CD4-positive, alpha-beta memory T cell (primary cell): ENCODE results near the gene ROM1. TPM values are rescaled to one million over a fixed set of nuclear protein-coding genes. Genes with fewer than 3 reads are reported as not detected.
"Not testable (repeated sequence)": the region's sequence is repeated elsewhere in the genome, so short reads cannot be mapped to it uniquely, and the experiment has no call there.

Experiments used
- CTCF ChIA-PET: fragments of 350-600 bp; sonication (Branson Sonifier 250); formaldehyde crosslinking; loops from one replicate; lab custom pipeline; 2021; ENCODE audit warnings: inconsistent platforms; ENCODE audit not compliant: partially characterized antibody; lab: Charles Lee
- POLR2A ChIA-PET: fragments of 350-600 bp; sonication (Branson Sonifier 250); formaldehyde crosslinking; loops from one replicate; lab custom pipeline; 2021; ENCODE audit not compliant: partially characterized antibody; lab: Charles Lee
- DNase-seq, 5 donors: peaks; one replicate each; pipeline versions ENCODE4 v3.0.0 to v3.0.0-alpha.2; 2020 to 2022; ENCODE audit warnings: mixed read lengths in 1 of 5
- H3K27ac ChIP-seq: one replicate; pipeline ENCODE4 v1.7.0; 2013; ENCODE audit warnings: low read depth, low read length
- H3K27me3 ChIP-seq: 2 replicates; pipeline ENCODE4 v1.7.0; 2013; ENCODE audit warnings: mild to moderate bottlenecking, low read length, moderate library complexity; ENCODE audit not compliant: insufficient read depth
- H3K36me3 ChIP-seq: 2 replicates; pipeline ENCODE4 v1.7.0; 2013; ENCODE audit warnings: mild to moderate bottlenecking, low read length, moderate library complexity; ENCODE audit not compliant: insufficient read depth
- H3K4me1 ChIP-seq: 2 replicates; pipeline ENCODE4 v1.7.0; 2013; ENCODE audit warnings: mild to moderate bottlenecking, low read length, moderate library complexity; ENCODE audit not compliant: insufficient read depth
- H3K4me3 ChIP-seq, 2 donors: one replicate each; pipeline ENCODE4 v1.7.0; 2013; ENCODE audit warnings: low read length in 2 of 2, mild to moderate bottlenecking in 1 of 2
- H3K9me3 ChIP-seq, 2 donors: one replicate each; pipeline ENCODE4 v1.7.0; 2013; ENCODE audit warnings: low read length in 2 of 2, control low read depth in 1 of 2; ENCODE audit not compliant: control insufficient read depth in 1 of 2
- H3K27ac Mint-ChIP-seq, 7 donors: one replicate each; pipeline ENCODE4 v1.8.0; 2020 to 2021; ENCODE audit warnings: mixed read lengths in 7 of 7, mild to moderate bottlenecking in 6 of 7, inconsistent platforms in 3 of 7, moderate library complexity in 3 of 7
- H3K27me3 Mint-ChIP-seq, 2 donors: one replicate each; pipeline ENCODE4 v1.8.0; 2020 to 2021; ENCODE audit warnings: mixed read lengths in 2 of 2
- H3K36me3 Mint-ChIP-seq, 2 donors: one replicate each; pipeline ENCODE4 v1.8.0; 2020 to 2021; ENCODE audit warnings: mixed read lengths in 2 of 2, inconsistent platforms in 1 of 2, mild to moderate bottlenecking in 1 of 2
- H3K4me1 Mint-ChIP-seq, 4 donors: one replicate each; pipeline ENCODE4 v1.8.0; 2020 to 2021; ENCODE audit warnings: mixed read lengths in 4 of 4, mild to moderate bottlenecking in 1 of 4
- H3K4me3 Mint-ChIP-seq, 8 donors: one replicate each; pipeline ENCODE4 v1.8.0; 2020 to 2021; ENCODE audit warnings: mixed read lengths in 8 of 8, mild to moderate bottlenecking in 7 of 8, moderate library complexity in 6 of 8, inconsistent platforms in 3 of 8
- H3K9me3 Mint-ChIP-seq, 8 donors: one replicate each; pipeline ENCODE4 v1.8.0; 2020 to 2021; ENCODE audit warnings: mixed read lengths in 8 of 8, mild to moderate bottlenecking in 5 of 8, inconsistent platforms in 3 of 8, moderate library complexity in 1 of 8
- intact Hi-C: fragments of 100-400 bp; cut with micrococcal nuclease; formaldehyde crosslinking; loops from one replicate; pipeline ENCODE4 v1.15.1; 2023
- polyA plus RNA-seq, 2 donors: library from polyadenylated mRNA; unstranded; fragments of 300-500 nt; fragmentation: Illumina TruSeq; gene quantifications; one replicate each; pipeline ENCODE4 v1.2.3, GENCODE V29; 2021
- total RNA-seq, 2 experiments: library from RNA; stranded (reverse); gene quantifications; one replicate each; pipeline ENCODE4 v1.2.3, GENCODE V29; 2021

Gene ROM1
- total and polyA plus RNA-seq, 4 experiments from 2014 or later, result 0.98 to 1.9 (median 1.3) TPM

DNA sequence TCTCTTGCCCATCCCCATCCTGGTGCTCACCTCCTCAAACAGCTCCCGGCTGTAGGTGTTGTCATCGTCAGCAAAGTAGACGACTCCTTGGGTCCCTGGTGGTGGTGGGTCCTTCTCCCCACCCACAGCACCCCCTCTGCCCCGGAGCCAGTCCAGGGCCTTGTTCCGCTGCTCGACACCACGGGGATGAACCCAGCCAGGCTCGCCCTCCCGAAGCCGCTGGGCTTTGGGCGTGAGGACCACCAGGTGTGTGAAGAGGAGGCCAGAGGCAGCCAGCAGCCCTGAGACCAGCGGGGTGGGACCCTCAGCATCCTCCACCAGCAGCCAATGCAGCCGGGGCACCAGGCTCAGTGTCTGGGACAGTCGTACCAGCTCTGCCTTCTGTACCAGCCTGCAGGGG is 3.9 kb downstream of the ROM1 start:
- H3K4me3 ChIP-seq, H3K27ac Mint-ChIP-seq, H3K27me3 Mint-ChIP-seq, H3K9me3 ChIP-seq, H3K36me3 ChIP-seq, intact Hi-C loops, H3K9me3 Mint-ChIP-seq, H3K4me3 Mint-ChIP-seq, H3K27me3 ChIP-seq, H3K27ac ChIP-seq, DNase-seq: not testable (repeated sequence)
- peaks cover 21 to 47% (median 30%) of the 10 kb centered on the region in 4 donors for H3K4me1 Mint-ChIP-seq
- H3K4me1 ChIP-seq, result peaks cover 44% of the 10 kb centered on the region
- ChIA-PET POLR2A (interaction anchor here (0.6 to 1.5 kb wide), 2 partner anchors 18 to 36 kb away, joined by 3 read pairs; partner anchors contain the start of gene INTS5), CTCF (interaction anchor here (0.6 kb wide), 1 partner anchor 159 kb away, joined by 3 read pairs; no protein-coding TSS in a partner anchor)
- H3K36me3 Mint-ChIP-seq, result peaks cover 6 to 23% of the 10 kb centered on the region in 2 donors

DNA sequence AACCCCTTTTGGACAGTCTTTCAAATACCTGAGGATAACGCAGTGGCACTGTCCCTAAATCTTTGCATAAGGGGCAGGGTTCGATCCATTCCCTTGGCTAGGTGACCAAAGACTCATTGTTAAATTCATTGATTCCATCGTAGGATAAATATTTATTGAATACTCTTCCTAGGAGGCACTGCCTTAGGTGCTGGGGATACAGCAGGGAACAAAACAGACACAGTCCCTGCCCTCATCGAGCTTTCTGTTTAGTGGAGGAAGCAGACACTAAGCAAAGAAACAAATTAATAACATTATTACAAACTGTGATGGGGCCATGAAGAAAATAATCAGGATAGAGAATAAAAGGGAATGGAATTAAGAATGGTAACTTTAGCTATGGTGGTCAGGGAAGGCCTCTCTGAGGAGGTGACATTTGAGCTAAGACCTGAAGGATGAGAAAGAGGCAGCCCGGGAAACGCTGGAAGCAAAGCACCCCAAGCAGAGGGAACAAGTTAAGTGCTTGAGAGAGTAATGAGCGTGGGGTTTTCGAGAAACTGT is 8.0 kb downstream of the ROM1 start:
- intact Hi-C loops, result loop anchor here (1.0 kb wide), 1 partner anchor 8 kb away; the partner anchor contains the start of gene ROM1
- Mint-ChIP-seq H3K9me3 (no peaks in the 10 kb centered on the region), H3K4me1 (peaks cover 19 to 29% (median 20%) of the 10 kb centered on the region in 4 donors), H3K4me3 (peak overlapping the region; percentile 89 to 98 (median 95)), H3K36me3 (peaks cover 10 to 36% of the 10 kb centered on the region in 2 donors), H3K27me3 (no peaks in the 10 kb centered on the region), H3K27ac (peak overlapping the region; percentile 91 to 99 (median 98))
- Histone ChIP-seq H3K27me3 (no peaks in the 10 kb centered on the region), H3K4me3 (peak overlapping the region; percentile 83 to 89), H3K27ac (peak overlapping the region; percentile 94), H3K9me3 (no peaks in the 10 kb centered on the region), H3K36me3 (peaks cover 20% of the 10 kb centered on the region), H3K4me1 (peaks cover 26% of the 10 kb centered on the region)
- POLR2A ChIA-PET, result interaction anchor here (0.6 to 8.0 kb wide), 29 partner anchors 8 to 220 kb away, joined by 3 to 114 read pairs (median 8); partner anchors contain the start of genes C11orf98, CSKMT, EEF1G and EML3
- CTCF ChIA-PET, result interaction anchor here (0.6 to 2.0 kb wide), 5 partner anchors 22 to 64 kb away, joined by 3 to 23 read pairs (median 4); partner anchors contain the start of genes INTS5 and TUT1
- DNase-seq, result no peak

DNA sequence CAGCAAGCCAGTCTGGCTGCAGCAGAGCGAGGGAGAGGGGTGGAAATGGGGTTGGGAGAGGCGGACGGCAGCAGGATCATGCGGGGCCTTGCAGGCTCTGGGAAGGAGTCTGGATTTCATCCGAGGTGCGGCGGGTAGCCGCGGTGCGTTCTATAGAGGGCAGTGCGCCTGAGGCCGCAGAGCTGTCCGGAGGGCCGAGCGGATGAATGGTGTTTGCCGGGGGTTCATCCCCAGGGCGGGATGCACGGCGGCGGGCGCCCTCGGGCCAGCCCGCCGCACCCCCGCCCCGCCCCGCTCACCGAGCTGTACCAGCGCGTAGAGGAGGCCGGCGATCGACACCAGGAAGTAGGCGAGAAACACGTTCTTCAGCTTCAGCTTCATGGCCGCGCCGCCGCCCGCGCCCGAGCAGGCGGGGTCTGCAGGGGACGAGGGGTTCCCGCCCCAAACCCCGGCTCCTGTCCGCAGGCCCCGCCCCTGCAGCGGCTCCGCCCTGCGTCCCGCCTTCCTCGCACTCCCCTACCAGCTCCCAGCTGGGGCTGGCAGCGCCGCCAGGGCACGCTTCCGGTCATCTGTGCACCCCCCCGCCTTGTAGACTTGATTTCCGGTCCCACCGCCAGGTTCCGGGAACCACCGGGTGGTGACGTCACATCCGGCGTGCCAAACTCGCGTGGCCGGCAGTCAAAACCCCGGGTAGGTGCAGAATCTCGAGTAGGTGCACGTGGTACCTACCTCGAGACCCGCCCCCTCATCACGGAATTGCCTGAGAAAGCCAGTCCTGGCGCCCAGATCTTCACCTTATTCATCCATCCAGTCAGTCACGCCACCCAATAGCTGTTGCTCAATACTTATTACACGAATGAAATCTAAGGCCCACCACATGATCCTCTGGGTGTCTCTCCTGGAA is 8.8 kb downstream of the ROM1 start, which contains the start of gene B3GAT3:
B3GAT3 (minus strand) TSS at position 420 of the 904 bp plus-strand sequence; CDS start at position 381, 39 bp downstream.
- Mint-ChIP-seq H3K4me3 (peak within 1 kb of the TSS; percentile 89 to 98 (median 95)), H3K27ac (peak within 1 kb of the TSS; percentile 91 to 99 (median 98)), H3K36me3 (peaks cover 15 to 38% of the 10 kb centered on the region in 2 donors), H3K4me1 (peaks cover 19 to 29% (median 20%) of the 10 kb centered on the region in 4 donors), H3K27me3 (no peaks in the 10 kb centered on the region), H3K9me3 (no peaks in the 10 kb centered on the region)
- Histone ChIP-seq H3K36me3 (peaks cover 20% of the 10 kb centered on the region), H3K27ac (peak within 1 kb of the TSS; percentile 94), H3K4me1 (peaks cover 26% of the 10 kb centered on the region), H3K4me3 (peak within 1 kb of the TSS; percentile 83 to 89), H3K9me3 (no peaks in the 10 kb centered on the region), H3K27me3 (no peaks in the 10 kb centered on the region)
- intact Hi-C loops, result loop anchor here (1.0 to 2.0 kb wide), 5 partner anchors 9 to 43 kb away; partner anchors contain the start of genes C11orf98, CSKMT, GANAB and INTS5
- POLR2A ChIA-PET, result interaction anchor here (0.6 to 8.0 kb wide), 36 partner anchors 8 to 234 kb away, joined by 3 to 114 read pairs (median 7); partner anchors contain the start of genes C11orf98, CSKMT, EEF1G and EML3
- peak; percentile 95 to 99 (median 96) for DNase-seq
- CTCF ChIA-PET, result interaction anchor here (0.6 to 2.0 kb wide), 9 partner anchors 20 to 64 kb away, joined by 3 to 23 read pairs (median 3); partner anchors contain the start of genes C11orf98, CSKMT, INTS5 and MTA2

DNA sequence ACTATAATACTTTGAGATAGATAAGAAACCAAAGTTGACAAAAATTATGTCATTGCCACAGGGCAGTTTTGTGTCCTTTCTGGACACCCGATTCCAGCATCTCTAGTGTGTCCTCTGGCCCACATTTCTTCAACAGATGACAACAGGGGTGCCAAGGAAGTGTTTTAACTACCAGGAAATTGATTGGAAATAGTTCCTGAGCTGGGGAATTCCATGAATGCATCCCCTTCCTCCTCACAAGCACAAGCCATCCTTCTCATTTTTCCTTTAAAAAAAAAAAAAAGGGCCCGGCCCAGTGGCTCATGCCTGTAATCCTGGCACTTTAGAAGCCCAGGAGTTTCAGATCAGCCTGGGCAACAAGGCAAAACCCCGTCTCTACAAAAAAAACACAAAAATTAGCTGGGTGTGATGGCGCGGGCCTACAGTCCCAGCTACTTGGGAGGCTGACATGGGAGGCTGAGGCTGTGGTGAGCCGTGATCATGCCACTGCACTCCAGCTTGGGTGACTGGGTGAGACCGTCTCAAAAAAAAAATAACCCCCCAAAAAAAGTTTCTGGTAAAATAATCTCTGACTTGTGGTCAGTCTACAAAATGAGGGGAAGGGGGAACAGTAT is 9.5 kb downstream of the ROM1 start:
- no peak overlapping the region for H3K4me3 ChIP-seq
- no peaks in the 10 kb centered on the region for H3K9me3 ChIP-seq
- H3K9me3 Mint-ChIP-seq, result no peaks in the 10 kb centered on the region
- H3K27me3 Mint-ChIP-seq, result no peaks in the 10 kb centered on the region
- peak overlapping the region; percentile 86 to 97 (median 90) for H3K4me3 Mint-ChIP-seq
- peaks cover 26% of the 10 kb centered on the region for H3K36me3 ChIP-seq
- H3K36me3 Mint-ChIP-seq, result peaks cover 20 to 41% of the 10 kb centered on the region in 2 donors
- no peaks in the 10 kb centered on the region for H3K27me3 ChIP-seq
- DNase-seq, result no peak
- peaks cover 26% of the 10 kb centered on the region for H3K4me1 ChIP-seq
- ChIA-PET POLR2A (interaction anchor here (0.6 to 8.0 kb wide), 32 partner anchors 9 to 233 kb away, joined by 3 to 114 read pairs (median 8); partner anchors contain the start of genes C11orf98, CSKMT, EEF1G and EML3), CTCF (interaction anchor here (0.8 to 2.0 kb wide), 9 partner anchors 11 to 71 kb away, joined by 3 to 23 read pairs (median 4); partner anchors contain the start of genes C11orf98, CSKMT, INTS5 and MTA2)
- peaks cover 19 to 29% (median 20%) of the 10 kb centered on the region in 4 donors for H3K4me1 Mint-ChIP-seq
- intact Hi-C loops, result loop anchor here (1.0 to 2.0 kb wide), 4 partner anchors 24 to 42 kb away; partner anchors contain the start of genes C11orf98, CSKMT, GANAB and INTS5
- H3K27ac Mint-ChIP-seq, result peak overlapping the region; percentile 91 to 99 (median 96)
- H3K27ac ChIP-seq, result peak overlapping the region; percentile 94

DNA sequence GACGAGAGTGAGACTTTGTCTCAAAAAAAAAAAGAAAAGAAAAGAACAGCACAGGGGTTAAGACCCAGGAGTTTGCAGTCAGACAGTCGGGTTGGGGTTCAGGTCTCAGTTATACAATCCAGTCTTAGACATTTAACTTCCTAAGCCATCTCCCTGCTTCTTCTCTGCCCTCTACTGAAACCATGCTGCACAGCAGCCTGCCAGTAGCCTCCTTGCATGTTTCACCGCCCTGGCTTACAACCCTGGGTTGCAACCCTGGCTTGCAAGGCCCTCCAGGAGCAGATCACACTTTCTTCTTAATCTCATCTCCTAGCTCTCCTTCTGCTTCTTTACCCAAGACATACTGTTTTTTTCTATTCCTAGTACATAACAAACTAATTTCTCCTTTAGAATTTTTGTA is 14.7 kb downstream of the ROM1 start:
- CTCF ChIA-PET, result interaction anchor here (0.9 kb wide), 1 partner anchor 36 kb away, joined by 4 read pairs; the partner anchor contains the start of gene TUT1
- Mint-ChIP-seq H3K27me3 (no peaks in the 10 kb centered on the region), H3K9me3 (no peaks in the 10 kb centered on the region), H3K4me3 (no peak overlapping the region), H3K4me1 (peaks cover 0 to 4% (median 2%) of the 10 kb centered on the region in 4 donors), H3K27ac (peak overlapping the region in 6 of 7 donors; percentile 3 to 83 (median 52)), H3K36me3 (peaks cover 53 to 72% of the 10 kb centered on the region in 2 donors)
- intact Hi-C loops, result no loop called here
- Histone ChIP-seq H3K9me3 (no peaks in the 10 kb centered on the region), H3K4me1 (no peaks in the 10 kb centered on the region), H3K4me3 (no peak overlapping the region), H3K36me3 (peaks cover 71% of the 10 kb centered on the region), H3K27ac (no peak overlapping the region), H3K27me3 (no peaks in the 10 kb centered on the region)
- POLR2A ChIA-PET, result interaction anchor here (1.2 to 2.7 kb wide), 2 partner anchors 19 to 25 kb away, joined by 3 to 12 read pairs; partner anchors contain the start of genes GANAB and INTS5
- no peak for DNase-seq

DNA sequence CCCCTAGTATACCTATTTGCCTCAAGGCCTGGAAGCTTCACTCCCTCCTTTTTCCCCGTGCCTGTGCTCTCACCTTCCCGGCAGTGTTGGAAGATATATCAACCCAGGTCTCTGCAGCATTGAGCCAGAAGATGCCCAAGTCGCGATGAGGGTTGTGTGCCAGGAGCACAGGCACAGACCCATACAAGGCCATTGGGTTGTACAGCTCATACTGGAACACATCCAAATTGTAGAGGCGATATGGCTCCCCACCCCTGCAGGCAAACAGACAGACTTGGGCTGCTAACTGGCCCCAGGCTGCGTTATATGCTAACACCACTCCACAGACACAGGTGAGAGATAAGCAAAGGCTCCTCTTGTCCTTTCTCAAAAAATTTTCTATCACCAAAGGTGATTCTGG is 19.4 kb downstream of the ROM1 start:
- Mint-ChIP-seq H3K9me3 (no peaks in the 10 kb centered on the region), H3K4me3 (no peak overlapping the region), H3K36me3 (peaks cover 70 to 74% of the 10 kb centered on the region in 2 donors), H3K27me3 (no peaks in the 10 kb centered on the region), H3K4me1 (peaks cover 6 to 16% (median 9%) of the 10 kb centered on the region in 4 donors), H3K27ac (peak overlapping the region in 5 of 7 donors; percentile 35 to 80 (median 62))
- H3K4me1 ChIP-seq, result peaks cover 5% of the 10 kb centered on the region
- no peak overlapping the region for H3K4me3 ChIP-seq
- intact Hi-C loops, result no loop called here
- no peak overlapping the region for H3K27ac ChIP-seq
- H3K36me3 ChIP-seq, result peaks cover 75% of the 10 kb centered on the region
- H3K27me3 ChIP-seq, result no peaks in the 10 kb centered on the region
- POLR2A ChIA-PET, result interaction anchor here (1.1 to 2.1 kb wide), 4 partner anchors 9 to 40 kb away, joined by 3 to 8 read pairs (median 6); partner anchors contain the start of genes B3GAT3 and GANAB
- no peak for DNase-seq
- CTCF ChIA-PET, result no interaction called here
- H3K9me3 ChIP-seq, result no peaks in the 10 kb centered on the region
